ENCODE results near the gene GADD45GIP1. TPM values are rescaled to one million over a fixed set of nuclear protein-coding genes. Genes with fewer than 3 reads are reported as not detected.
A peak's percentile ranks its signal among the peaks of the same experiment; 100 is the strongest.

Gene GADD45GIP1
- total RNA-seq, 1 experiment from 2014 or later = 47.5 TPM

DNA sequence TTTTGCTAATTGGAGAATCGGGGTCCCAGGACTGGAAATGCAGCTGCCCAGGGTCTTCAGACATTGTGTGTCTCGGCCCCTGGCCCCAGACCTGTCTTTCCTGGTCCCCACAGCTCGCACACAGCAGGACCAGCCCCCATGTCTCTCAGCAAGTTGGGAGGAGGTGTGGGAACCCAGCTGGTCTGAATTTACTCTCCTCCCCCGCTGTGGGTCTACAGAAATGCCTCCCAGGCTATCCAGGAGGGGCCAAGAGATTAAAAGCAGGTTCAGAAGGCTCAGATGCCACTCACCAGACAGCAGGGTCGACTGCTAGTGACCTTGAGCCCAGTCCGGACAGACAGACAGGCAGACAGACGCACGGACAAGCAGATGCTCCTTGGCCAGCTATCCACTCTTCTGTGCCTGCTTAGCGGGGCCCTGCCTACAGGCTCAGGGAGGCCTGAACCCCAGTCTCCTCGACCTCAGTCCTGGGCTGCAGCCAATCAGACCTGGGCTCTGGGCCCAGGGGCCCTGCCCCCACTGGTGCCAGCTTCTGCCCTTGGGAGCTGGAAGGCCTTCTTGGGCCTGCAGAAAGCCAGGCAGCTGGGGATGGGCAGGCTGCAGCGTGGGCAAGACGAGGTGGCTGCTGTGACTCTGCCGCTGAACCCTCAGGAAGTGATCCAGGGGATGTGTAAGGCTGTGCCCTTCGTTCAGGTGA lies 12.4 kb upstream of the GADD45GIP1 start, which contains the start of gene DAND5:
Gene DAND5 (plus strand): TSS at position 285 of the 697 bp plus-strand sequence. CDS start 85 bp downstream, at position 370.
- POLR2A ChIA-PET = no interaction called here

DNA sequence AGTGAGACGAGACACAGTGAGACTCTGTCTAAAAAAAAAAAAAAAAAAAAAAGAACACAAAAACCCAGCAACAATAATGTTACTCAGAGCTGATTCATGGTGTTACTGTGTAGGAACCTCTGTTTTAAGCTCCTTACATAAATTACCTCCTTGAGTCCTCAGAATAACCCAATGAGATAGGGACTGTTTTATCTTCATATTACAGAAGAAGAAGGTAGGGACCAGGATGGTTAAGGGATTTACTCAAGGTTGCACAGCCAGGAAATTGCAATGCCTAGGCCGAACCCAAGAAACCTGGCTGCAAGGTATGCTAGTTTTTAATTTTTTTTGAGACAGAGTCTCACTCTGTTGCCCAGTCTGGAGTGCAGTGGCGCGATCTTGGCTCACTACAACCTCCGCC lies 10.9 kb upstream of the GADD45GIP1 start:
- no peaks in the 10 kb centered on the region for H3K36me3 Mint-ChIP-seq (ENCODE audit: insufficient read depth, unreplicated experiment)
- no TSS peak for BruUV-seq (replicated peaks)
- intact Hi-C loops (cut with micrococcal nuclease) = no loop called here
- POLR2A ChIA-PET = interaction anchor here (0.9 to 1.0 kb wide), 2 partner anchors 12 to 82 kb away, joined by 3 to 4 read pairs; no protein-coding TSS in a partner anchor
- H3K27ac Mint-ChIP-seq (ENCODE audit: low read depth, unreplicated experiment) = no peak overlapping the region
- H3K9me3 Mint-ChIP-seq (ENCODE audit: unreplicated experiment) = no peaks in the 10 kb centered on the region
- peaks cover 6% of the 10 kb centered on the region for H3K4me1 Mint-ChIP-seq (ENCODE audit: insufficient read depth, unreplicated experiment)
- H3K27me3 Mint-ChIP-seq (ENCODE audit: insufficient read depth, unreplicated experiment) = no peaks in the 10 kb centered on the region
- TF ChIP-seq, protein P1, sequence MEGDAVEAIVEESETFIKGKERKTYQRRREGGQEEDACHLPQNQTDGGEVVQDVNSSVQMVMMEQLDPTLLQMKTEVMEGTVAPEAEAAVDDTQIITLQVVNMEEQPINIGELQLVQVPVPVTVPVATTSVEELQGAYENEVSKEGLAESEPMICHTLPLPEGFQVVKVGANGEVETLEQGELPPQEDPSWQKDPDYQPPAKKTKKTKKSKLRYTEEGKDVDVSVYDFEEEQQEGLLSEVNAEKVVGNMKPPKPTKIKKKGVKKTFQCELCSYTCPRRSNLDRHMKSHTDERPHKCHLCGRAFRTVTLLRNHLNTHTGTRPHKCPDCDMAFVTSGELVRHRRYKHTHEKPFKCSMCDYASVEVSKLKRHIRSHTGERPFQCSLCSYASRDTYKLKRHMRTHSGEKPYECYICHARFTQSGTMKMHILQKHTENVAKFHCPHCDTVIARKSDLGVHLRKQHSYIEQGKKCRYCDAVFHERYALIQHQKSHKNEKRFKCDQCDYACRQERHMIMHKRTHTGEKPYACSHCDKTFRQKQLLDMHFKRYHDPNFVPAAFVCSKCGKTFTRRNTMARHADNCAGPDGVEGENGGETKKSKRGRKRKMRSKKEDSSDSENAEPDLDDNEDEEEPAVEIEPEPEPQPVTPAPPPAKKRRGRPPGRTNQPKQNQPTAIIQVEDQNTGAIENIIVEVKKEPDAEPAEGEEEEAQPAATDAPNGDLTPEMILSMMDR (IDR thresholded peaks at IDR 0.05; ENCODE audit: unreplicated experiment) = no peak
- H3K4me3 Mint-ChIP-seq (ENCODE audit: unreplicated experiment) = no peak overlapping the region
- CTCF ChIA-PET = interaction anchor here (0.6 to 3.4 kb wide), 8 partner anchors 9 to 1167 kb away, joined by 3 to 20 read pairs (median 4); no protein-coding TSS in a partner anchor
- no peak for DNase-seq (ENCODE audit: unreplicated experiment)

More for the DNA sequence above, 12.4 kb upstream of the GADD45GIP1 start, which contains the start of gene DAND5:
- Mint-ChIP-seq H3K4me3 (ENCODE audit: unreplicated experiment) (no peak within 1 kb of the TSS), H3K27ac (ENCODE audit: low read depth, unreplicated experiment) (no peak within 1 kb of the TSS), H3K9me3 (ENCODE audit: unreplicated experiment) (no peaks in the 10 kb centered on the region), H3K36me3 (ENCODE audit: insufficient read depth, unreplicated experiment) (no peaks in the 10 kb centered on the region), H3K4me1 (ENCODE audit: insufficient read depth, unreplicated experiment) (peaks cover 6% of the 10 kb centered on the region), H3K27me3 (ENCODE audit: insufficient read depth, unreplicated experiment) (no peaks in the 10 kb centered on the region)
- intact Hi-C loops (cut with micrococcal nuclease) = no loop called here
- TF ChIP-seq, protein P1 (IDR thresholded peaks at IDR 0.05; ENCODE audit: unreplicated experiment) = no peak
- CTCF ChIA-PET = interaction anchor here (0.7 to 3.4 kb wide), 4 partner anchors 8 to 164 kb away, joined by 3 to 18 read pairs (median 9); no protein-coding TSS in a partner anchor
- no TSS peak for BruUV-seq (replicated peaks)
- no peak for DNase-seq (ENCODE audit: unreplicated experiment)

DNA sequence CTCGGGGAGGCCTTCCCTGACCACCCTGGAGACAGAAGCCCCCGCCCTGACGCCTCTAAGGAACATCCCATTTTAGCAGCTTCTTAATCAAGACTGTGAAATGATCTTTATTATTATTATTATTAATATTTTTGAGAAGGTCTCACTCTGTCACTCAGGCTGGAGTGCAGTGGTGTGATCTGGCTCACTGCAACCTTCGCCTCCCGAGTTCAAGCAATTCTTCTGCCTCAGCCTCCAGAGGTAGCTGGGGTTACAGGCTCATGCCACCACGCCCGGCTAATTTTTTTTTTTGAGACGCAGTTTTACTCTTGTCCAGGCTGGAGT lies 8.8 kb upstream of the GADD45GIP1 start:
- TF ChIP-seq, protein P1 (IDR thresholded peaks at IDR 0.05; ENCODE audit: unreplicated experiment) = no peak
- H3K4me3 Mint-ChIP-seq (ENCODE audit: unreplicated experiment) = peak overlapping the region; percentile 85
- no peak for DNase-seq (ENCODE audit: unreplicated experiment)
- peaks cover 6% of the 10 kb centered on the region for H3K4me1 Mint-ChIP-seq (ENCODE audit: insufficient read depth, unreplicated experiment)
- no peaks in the 10 kb centered on the region for H3K27me3 Mint-ChIP-seq (ENCODE audit: insufficient read depth, unreplicated experiment)
- no TSS peak for BruUV-seq (replicated peaks)
- POLR2A ChIA-PET = interaction anchor here (0.6 to 1.5 kb wide), 12 partner anchors 9 to 228 kb away, joined by 3 to 14 read pairs (median 4); partner anchors contain the start of genes CALR and GADD45GIP1
- no peaks in the 10 kb centered on the region for H3K9me3 Mint-ChIP-seq (ENCODE audit: unreplicated experiment)
- intact Hi-C loops (cut with micrococcal nuclease) = no loop called here
- H3K36me3 Mint-ChIP-seq (ENCODE audit: insufficient read depth, unreplicated experiment) = no peaks in the 10 kb centered on the region
- CTCF ChIA-PET = interaction anchor here (0.5 to 4.7 kb wide), 69 partner anchors 11 to 1879 kb away, joined by 3 to 82 read pairs (median 4); partner anchors contain the start of genes GADD45GIP1, GCDH, IER2 and RAD23A
- peak overlapping the region; percentile 12 for H3K27ac Mint-ChIP-seq (ENCODE audit: low read depth, unreplicated experiment)

DNA sequence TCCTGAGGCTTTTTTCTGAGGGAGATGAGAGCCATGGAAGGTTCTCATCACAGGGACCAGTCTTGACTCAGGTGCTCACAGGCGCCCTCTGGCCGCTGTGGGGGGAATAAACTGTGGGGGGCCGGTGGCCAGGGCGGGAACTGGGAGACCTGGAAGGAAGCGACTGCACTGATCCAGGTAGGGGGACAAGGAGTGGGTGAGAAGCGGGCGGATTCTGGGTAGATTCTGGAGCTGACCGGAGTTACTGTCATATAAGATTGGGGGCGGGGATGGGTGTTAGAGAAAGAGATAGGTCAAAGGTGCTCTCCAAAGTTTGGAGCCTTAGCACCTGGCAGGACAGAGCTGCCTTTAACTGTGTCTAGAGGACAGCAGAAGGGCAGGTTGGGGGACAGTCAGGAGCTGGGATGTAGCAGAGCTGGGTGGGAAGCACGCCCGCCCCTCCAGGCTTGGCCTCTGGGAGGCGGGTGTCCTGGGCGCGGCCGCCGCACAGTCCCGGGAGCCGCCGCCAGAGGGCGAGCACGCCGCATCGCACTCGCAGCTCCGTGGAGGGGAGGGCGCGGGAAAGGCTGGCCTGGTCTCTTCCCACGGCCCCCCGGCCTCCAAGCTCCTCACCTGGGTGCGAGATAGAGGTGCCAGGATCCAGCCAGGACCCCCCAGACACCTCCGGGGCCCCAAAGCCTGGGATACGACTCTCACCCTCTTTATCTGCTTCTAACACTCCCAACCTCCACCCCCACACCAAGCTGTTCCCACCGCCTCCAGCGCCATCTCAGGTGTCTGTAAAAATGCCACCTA lies 8.2 kb upstream of the GADD45GIP1 start:
- BruUV-seq (replicated peaks) = no TSS peak
- no peaks in the 10 kb centered on the region for H3K9me3 Mint-ChIP-seq (ENCODE audit: unreplicated experiment)

More for the DNA sequence above, 8.2 kb upstream of the GADD45GIP1 start:
- ChIA-PET POLR2A (interaction anchor here (0.5 to 1.5 kb wide), 15 partner anchors 9 to 705 kb away, joined by 3 to 14 read pairs (median 4); partner anchors contain the start of genes CALR, GADD45GIP1 and NACC1), CTCF (interaction anchor here (0.5 to 4.7 kb wide), 76 partner anchors 10 to 1878 kb away, joined by 3 to 82 read pairs (median 4); partner anchors contain the start of genes GADD45GIP1, GCDH, IER2 and RAD23A)
- Mint-ChIP-seq H3K27ac (ENCODE audit: low read depth, unreplicated experiment) (peak overlapping the region; percentile 12), H3K4me3 (ENCODE audit: unreplicated experiment) (peak overlapping the region; percentile 85), H3K4me1 (ENCODE audit: insufficient read depth, unreplicated experiment) (peaks cover 6% of the 10 kb centered on the region), H3K27me3 (ENCODE audit: insufficient read depth, unreplicated experiment) (no peaks in the 10 kb centered on the region), H3K36me3 (ENCODE audit: insufficient read depth, unreplicated experiment) (no peaks in the 10 kb centered on the region)
- intact Hi-C loops (cut with micrococcal nuclease) = no loop called here
- peak; percentile 88 for DNase-seq (ENCODE audit: unreplicated experiment)
- TF ChIP-seq, protein P1 (IDR thresholded peaks at IDR 0.05; ENCODE audit: unreplicated experiment) = peak; percentile 76
